HepG2 (cell line): ENCODE data around the gene HYOU1. TPM values are rescaled to one million over a fixed set of nuclear protein-coding genes. Genes with fewer than 3 reads are reported as not detected.

Experiments
- CCDC6 ChIP-seq: sonication (generic); formaldehyde crosslinking; IDR thresholded peaks from 2 replicates; pipeline ENCODE4 v1.8.1; 2022; ENCODE audit warnings: mild to moderate bottlenecking, missing genetic modification reagents, moderate library complexity
- FOSL2 ChIP-seq: sonication (generic); formaldehyde crosslinking; IDR thresholded peaks from 2 replicates; pipeline ENCODE4 v1.4.0; 2020; ENCODE audit warnings: missing genetic modification reagents
- GATAD2A ChIP-seq: IDR thresholded peaks from 2 replicates; pipeline ENCODE4 v1.6.1; 2016
- HNRNPH1 ChIP-seq: fragments of 200-400 bp; formaldehyde crosslinking; optimal IDR thresholded peaks from 2 replicates; pipeline ENCODE3; 2017; ENCODE audit warnings: mild to moderate bottlenecking, low read depth, low read length
- KDM4B ChIP-seq: sonication (generic); formaldehyde crosslinking; IDR thresholded peaks from 2 replicates; pipeline ENCODE4 v1.4.0; 2020; ENCODE audit warnings: missing genetic modification reagents
- RARA ChIP-seq: IDR thresholded peaks from 2 replicates; pipeline ENCODE4 v1.6.1; 2016; ENCODE audit warnings: missing genetic modification reagents, missing compliant biosample characterization
- SATB2 ChIP-seq: sonication (generic); formaldehyde crosslinking; IDR thresholded peaks from 2 replicates; pipeline ENCODE4 v1.5.0; 2020; ENCODE audit warnings: missing genetic modification reagents
- SP5 ChIP-seq: IDR thresholded peaks from 2 replicates; pipeline ENCODE4 v1.6.1; 2016; ENCODE audit warnings: low read depth, borderline replicate concordance
- ZFX ChIP-seq: sonication (generic); formaldehyde crosslinking; IDR thresholded peaks from 2 replicates; pipeline ENCODE4 v1.4.0; 2020; ENCODE audit warnings: mild to moderate bottlenecking, low read depth, missing genetic modification reagents, moderate library complexity
- ZMYM3 ChIP-seq: sonication (generic); formaldehyde crosslinking; IDR thresholded peaks from 2 replicates; pipeline ENCODE4 v1.5.1; 2020; ENCODE audit warnings: mild to moderate bottlenecking, missing genetic modification reagents
- ZNF230 ChIP-seq: sonication (generic); formaldehyde crosslinking; IDR thresholded peaks from 2 replicates; pipeline ENCODE4 v1.4.0; 2020; ENCODE audit warnings: mild to moderate bottlenecking, missing genetic modification reagents
- ZNF558 ChIP-seq: sonication (generic); formaldehyde crosslinking; IDR thresholded peaks from 2 replicates; pipeline ENCODE4 v1.9.0; 2022; ENCODE audit warnings: mild to moderate bottlenecking, missing genetic modification reagents, borderline replicate concordance
- ZNF761 ChIP-seq: sonication (generic); formaldehyde crosslinking; conservative IDR thresholded peaks from 2 replicates; pipeline ENCODE4 v1.4.0; 2020; ENCODE audit warnings: mild to moderate bottlenecking, missing genetic modification reagents
- polyA plus RNA-seq, 8 experiments: library from polyadenylated mRNA; depleted of rRNA in 3 of 8; stranded (reverse) in 7 of 8; unstranded in 1 of 8; fragments of >200 nt; fragmentation: Illumina TruSeq in 4 of 8; extraction: Trizol in 4 of 8; gene quantifications; 2 replicates each; pipeline versions ENCODE4 v1.2.1 to v1.2.3, GENCODE V29; 2011 to 2016; ENCODE audit warnings: low read depth in 4 of 8, missing spikeins in 1 of 8, mixed read lengths in 1 of 8; ENCODE audit not compliant: insufficient read depth in 1 of 8
- total RNA-seq, 5 experiments: library from RNA; depleted of rRNA; stranded (reverse); fragments of >200 nt; fragmentation: Illumina TruSeq; extraction: Trizol; gene quantifications; 2 replicates each; pipeline ENCODE4 v1.2.3, GENCODE V29; 2016; ENCODE audit warnings: low read depth in 1 of 5
- TF ChIP-seq, protein P1 (sequence below): sonication (generic); formaldehyde crosslinking; conservative IDR thresholded peaks from 2 replicates; pipeline ENCODE4 v1.8.0; 2022; ENCODE audit warnings: missing genetic modification reagents
- TF ChIP-seq, protein P2 (sequence below): IDR thresholded peaks from 2 replicates; pipeline ENCODE4 v1.6.1; 2012; ENCODE audit warnings: inconsistent platforms
- TF ChIP-seq, protein P3 (sequence below): IDR thresholded peaks from 2 replicates; pipeline ENCODE4 v1.6.1; 2016; ENCODE audit warnings: low read depth, missing genetic modification reagents, missing compliant biosample characterization
- TF ChIP-seq, protein P4 (sequence below): IDR thresholded peaks from 2 replicates; pipeline ENCODE4 v1.6.1; 2016; ENCODE audit warnings: mild to moderate bottlenecking, missing biosample characterization, missing genetic modification reagents
- TF ChIP-seq, protein P5 (sequence below): sonication (generic); formaldehyde crosslinking; IDR thresholded peaks from 2 replicates; pipeline ENCODE4 v1.8.1; 2023; ENCODE audit warnings: mild to moderate bottlenecking, moderate library complexity, missing genetic modification reagents
- TF ChIP-seq, protein P6 (sequence below): IDR thresholded peaks from 2 replicates; pipeline ENCODE4 v1.6.1; 2016; ENCODE audit warnings: low read depth

HYOU1 gene
- total and polyA plus RNA-seq, 2 of the 13 experiments (the other 11 are each of a cell fraction or from before 2014, with no cell fraction given) = 127 to 155 TPM

DNA sequence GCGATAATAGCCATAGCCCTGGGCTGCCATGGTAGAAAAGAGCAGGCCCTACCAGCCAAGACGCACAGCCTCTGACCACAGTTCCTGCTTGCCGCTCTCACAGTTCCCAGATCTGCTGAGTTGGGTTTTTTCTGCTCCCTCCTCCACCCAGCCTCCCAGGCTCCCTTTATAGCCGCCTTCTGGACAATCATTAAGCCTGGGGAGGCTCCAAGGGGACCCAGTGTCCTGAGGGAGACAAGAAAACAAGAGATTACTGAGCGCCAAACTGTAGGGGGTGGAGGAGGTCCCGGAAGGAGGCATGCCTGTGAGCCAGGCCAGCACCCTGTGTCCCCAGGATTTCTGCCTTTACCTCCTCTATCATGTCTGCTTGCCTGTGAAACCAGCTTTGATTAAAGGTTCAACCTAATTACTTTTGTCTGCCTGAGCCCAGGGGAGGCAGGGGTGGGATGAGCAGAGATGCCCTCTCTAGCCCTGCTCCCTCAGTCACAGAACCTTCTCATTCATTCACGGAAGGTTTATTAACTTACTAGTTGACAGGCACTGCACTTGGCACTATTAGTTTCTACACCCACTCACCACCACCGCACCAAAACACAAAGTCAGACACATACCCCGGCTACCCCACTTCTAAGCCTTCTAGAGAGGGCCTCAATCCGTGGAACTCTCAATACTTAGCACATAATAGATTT, 27.5 kb downstream of the HYOU1 start (continued):
- TF ChIP-seq, protein P1, sequence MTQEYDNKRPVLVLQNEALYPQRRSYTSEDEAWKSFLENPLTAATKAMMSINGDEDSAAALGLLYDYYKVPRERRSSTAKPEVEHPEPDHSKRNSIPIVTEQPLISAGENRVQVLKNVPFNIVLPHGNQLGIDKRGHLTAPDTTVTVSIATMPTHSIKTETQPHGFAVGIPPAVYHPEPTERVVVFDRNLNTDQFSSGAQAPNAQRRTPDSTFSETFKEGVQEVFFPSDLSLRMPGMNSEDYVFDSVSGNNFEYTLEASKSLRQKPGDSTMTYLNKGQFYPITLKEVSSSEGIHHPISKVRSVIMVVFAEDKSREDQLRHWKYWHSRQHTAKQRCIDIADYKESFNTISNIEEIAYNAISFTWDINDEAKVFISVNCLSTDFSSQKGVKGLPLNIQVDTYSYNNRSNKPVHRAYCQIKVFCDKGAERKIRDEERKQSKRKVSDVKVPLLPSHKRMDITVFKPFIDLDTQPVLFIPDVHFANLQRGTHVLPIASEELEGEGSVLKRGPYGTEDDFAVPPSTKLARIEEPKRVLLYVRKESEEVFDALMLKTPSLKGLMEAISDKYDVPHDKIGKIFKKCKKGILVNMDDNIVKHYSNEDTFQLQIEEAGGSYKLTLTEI (CRISPR knock-in tag) = no peak
- TF ChIP-seq, protein P2, sequence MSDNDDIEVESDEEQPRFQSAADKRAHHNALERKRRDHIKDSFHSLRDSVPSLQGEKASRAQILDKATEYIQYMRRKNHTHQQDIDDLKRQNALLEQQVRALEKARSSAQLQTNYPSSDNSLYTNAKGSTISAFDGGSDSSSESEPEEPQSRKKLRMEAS = 0 out of 2 replicates have a peak, but pooled peaks have one; percentile 15
- TF ChIP-seq, protein P3, sequence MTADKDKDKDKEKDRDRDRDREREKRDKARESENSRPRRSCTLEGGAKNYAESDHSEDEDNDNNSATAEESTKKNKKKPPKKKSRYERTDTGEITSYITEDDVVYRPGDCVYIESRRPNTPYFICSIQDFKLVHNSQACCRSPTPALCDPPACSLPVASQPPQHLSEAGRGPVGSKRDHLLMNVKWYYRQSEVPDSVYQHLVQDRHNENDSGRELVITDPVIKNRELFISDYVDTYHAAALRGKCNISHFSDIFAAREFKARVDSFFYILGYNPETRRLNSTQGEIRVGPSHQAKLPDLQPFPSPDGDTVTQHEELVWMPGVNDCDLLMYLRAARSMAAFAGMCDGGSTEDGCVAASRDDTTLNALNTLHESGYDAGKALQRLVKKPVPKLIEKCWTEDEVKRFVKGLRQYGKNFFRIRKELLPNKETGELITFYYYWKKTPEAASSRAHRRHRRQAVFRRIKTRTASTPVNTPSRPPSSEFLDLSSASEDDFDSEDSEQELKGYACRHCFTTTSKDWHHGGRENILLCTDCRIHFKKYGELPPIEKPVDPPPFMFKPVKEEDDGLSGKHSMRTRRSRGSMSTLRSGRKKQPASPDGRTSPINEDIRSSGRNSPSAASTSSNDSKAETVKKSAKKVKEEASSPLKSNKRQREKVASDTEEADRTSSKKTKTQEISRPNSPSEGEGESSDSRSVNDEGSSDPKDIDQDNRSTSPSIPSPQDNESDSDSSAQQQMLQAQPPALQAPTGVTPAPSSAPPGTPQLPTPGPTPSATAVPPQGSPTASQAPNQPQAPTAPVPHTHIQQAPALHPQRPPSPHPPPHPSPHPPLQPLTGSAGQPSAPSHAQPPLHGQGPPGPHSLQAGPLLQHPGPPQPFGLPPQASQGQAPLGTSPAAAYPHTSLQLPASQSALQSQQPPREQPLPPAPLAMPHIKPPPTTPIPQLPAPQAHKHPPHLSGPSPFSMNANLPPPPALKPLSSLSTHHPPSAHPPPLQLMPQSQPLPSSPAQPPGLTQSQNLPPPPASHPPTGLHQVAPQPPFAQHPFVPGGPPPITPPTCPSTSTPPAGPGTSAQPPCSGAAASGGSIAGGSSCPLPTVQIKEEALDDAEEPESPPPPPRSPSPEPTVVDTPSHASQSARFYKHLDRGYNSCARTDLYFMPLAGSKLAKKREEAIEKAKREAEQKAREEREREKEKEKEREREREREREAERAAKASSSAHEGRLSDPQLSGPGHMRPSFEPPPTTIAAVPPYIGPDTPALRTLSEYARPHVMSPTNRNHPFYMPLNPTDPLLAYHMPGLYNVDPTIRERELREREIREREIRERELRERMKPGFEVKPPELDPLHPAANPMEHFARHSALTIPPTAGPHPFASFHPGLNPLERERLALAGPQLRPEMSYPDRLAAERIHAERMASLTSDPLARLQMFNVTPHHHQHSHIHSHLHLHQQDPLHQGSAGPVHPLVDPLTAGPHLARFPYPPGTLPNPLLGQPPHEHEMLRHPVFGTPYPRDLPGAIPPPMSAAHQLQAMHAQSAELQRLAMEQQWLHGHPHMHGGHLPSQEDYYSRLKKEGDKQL (CRISPR knock-in tag) = 0 out of 2 replicates have a peak, but pooled peaks have one; percentile 37
- TF ChIP-seq HNRNPH1 (peak; percentile 67), ZNF558 (CRISPR knock-in tag) (no peak), SATB2 (CRISPR knock-in tag) (no peak), ZFX (CRISPR knock-in tag) (peak; percentile 76), CCDC6 (CRISPR knock-in tag) (no peak), RARA (no peak), KDM4B (no peak), GATAD2A (CRISPR knock-in tag) (peak; percentile 54), FOSL2 (peak; percentile 13; the same call in 1 of the 2 replicates), ZNF761 (CRISPR knock-in tag) (peak; percentile 38; the same call in 1 of the 2 replicates), ZNF230 (CRISPR knock-in tag) (peak; percentile 41; the same call in 1 of the 2 replicates), ZMYM3 (0 out of 2 replicates have a peak, but pooled peaks have one; percentile 6), SP5 (CRISPR knock-in tag) (0 out of 2 replicates have a peak, but pooled peaks have one; percentile 42)
- TF ChIP-seq, protein P4, sequence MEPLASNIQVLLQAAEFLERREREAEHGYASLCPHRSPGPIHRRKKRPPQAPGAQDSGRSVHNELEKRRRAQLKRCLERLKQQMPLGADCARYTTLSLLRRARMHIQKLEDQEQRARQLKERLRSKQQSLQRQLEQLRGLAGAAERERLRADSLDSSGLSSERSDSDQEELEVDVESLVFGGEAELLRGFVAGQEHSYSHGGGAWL (CRISPR knock-in tag) = 0 out of 2 replicates have a peak, but pooled peaks have one; percentile 24
- TF ChIP-seq, protein P5, sequence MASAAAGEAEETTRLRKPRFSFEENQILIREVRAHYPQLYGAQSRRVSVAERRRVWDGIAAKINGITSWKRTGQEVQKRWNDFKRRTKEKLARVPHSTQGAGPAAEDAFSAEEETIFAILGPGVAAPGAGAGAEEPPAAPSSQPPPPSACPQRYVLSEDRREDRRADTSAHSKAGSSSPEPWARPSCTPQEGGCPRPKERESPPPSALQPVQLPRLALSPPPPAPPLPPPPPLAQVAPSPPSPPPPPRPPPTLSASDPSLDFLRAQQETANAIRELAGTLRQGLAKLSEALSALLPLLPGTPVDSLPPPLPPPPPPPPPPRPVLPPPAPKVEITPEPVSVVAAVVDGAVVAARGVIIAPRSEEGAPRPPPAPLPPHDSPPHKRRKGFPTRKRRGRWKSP (CRISPR knock-in tag) = peak; percentile 66; the same call in 1 of the 2 replicates
- TF ChIP-seq, protein P6, sequence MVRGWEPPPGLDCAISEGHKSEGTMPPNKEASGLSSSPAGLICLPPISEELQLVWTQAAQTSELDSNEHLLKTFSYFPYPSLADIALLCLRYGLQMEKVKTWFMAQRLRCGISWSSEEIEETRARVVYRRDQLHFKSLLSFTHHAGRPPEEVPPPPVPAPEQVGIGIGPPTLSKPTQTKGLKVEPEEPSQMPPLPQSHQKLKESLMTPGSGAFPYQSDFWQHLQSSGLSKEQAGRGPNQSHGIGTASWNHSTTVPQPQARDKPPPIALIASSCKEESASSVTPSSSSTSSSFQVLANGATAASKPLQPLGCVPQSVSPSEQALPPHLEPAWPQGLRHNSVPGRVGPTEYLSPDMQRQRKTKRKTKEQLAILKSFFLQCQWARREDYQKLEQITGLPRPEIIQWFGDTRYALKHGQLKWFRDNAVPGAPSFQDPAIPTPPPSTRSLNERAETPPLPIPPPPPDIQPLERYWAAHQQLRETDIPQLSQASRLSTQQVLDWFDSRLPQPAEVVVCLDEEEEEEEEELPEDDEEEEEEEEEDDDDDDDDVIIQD (CRISPR knock-in tag) = no peak; the same call in 1 of the 2 replicates
